WTC11 (cell line): Measurements from ENCODE around the gene FAM111A. TPM values are rescaled to one million over a fixed set of nuclear protein-coding genes. Genes with fewer than 3 reads are reported as not detected.

Experiments used
- CREM ChIP-seq: sonication (generic); formaldehyde crosslinking; IDR thresholded peaks from 2 replicates; pipeline ENCODE4 v1.8.1; 2022; ENCODE audit warnings: mild to moderate bottlenecking, missing genetic modification reagents, moderate library complexity
- IRF2 ChIP-seq: sonication (generic); formaldehyde crosslinking; IDR thresholded peaks from 2 replicates; pipeline ENCODE4 v1.8.0; 2022; ENCODE audit warnings: low read depth, missing genetic modification reagents, borderline replicate concordance
- JAZF1 ChIP-seq: fragments of 250-450 bp; sonication (Bioruptor Pico); IDR thresholded peaks from 2 replicates; pipeline ENCODE4 v1.9.0; 2021; ENCODE audit warnings: moderate library complexity, mild to moderate bottlenecking, inconsistent platforms
- MXD4 ChIP-seq: fragments of 250-450 bp; sonication (Bioruptor Pico); IDR thresholded peaks from 2 replicates; pipeline ENCODE4 v1.8.0; 2021; ENCODE audit warnings: mild to moderate bottlenecking, moderate library complexity, borderline replicate concordance
- NFATC4 ChIP-seq: fragments of 250-450 bp; sonication (Bioruptor Pico); IDR thresholded peaks from 2 replicates; pipeline ENCODE4 v1.9.0; 2021; ENCODE audit warnings: mild to moderate bottlenecking
- NR2C2 ChIP-seq: sonication (generic); formaldehyde crosslinking; IDR thresholded peaks from 2 replicates; pipeline ENCODE4 v1.8.0; 2022; ENCODE audit warnings: mild to moderate bottlenecking, missing genetic modification reagents
- SMAD4 ChIP-seq: sonication (generic); formaldehyde crosslinking; IDR thresholded peaks from 2 replicates; pipeline ENCODE4 v1.8.0; 2022; ENCODE audit warnings: mild to moderate bottlenecking, missing genetic modification reagents
- TCF7 ChIP-seq: sonication (generic); formaldehyde crosslinking; IDR thresholded peaks from 2 replicates; pipeline ENCODE4 v1.8.0; 2022; ENCODE audit warnings: mild to moderate bottlenecking, low read depth, missing genetic modification reagents, moderate library complexity
- TEAD4 ChIP-seq: sonication (generic); formaldehyde crosslinking; IDR thresholded peaks from 2 replicates; pipeline ENCODE4 v1.8.0; 2022; ENCODE audit warnings: mild to moderate bottlenecking, missing genetic modification reagents
- TP53 ChIP-seq: sonication (generic); formaldehyde crosslinking; IDR thresholded peaks from 2 replicates; pipeline ENCODE4 v1.8.1; 2023; ENCODE audit warnings: mild to moderate bottlenecking, missing genetic modification reagents
- ZBTB21 ChIP-seq: sonication (generic); formaldehyde crosslinking; IDR thresholded peaks from 2 replicates; pipeline ENCODE4 v1.8.1; 2023; ENCODE audit warnings: mild to moderate bottlenecking, missing genetic modification reagents, borderline replicate concordance
- ZNF121 ChIP-seq: sonication (generic); formaldehyde crosslinking; IDR thresholded peaks from 2 replicates; pipeline ENCODE4 v1.8.0; 2023; ENCODE audit warnings: missing genetic modification reagents
- ZNF138 ChIP-seq: sonication (generic); formaldehyde crosslinking; conservative IDR thresholded peaks from 2 replicates; pipeline ENCODE4 v1.8.1; 2022; ENCODE audit warnings: mild to moderate bottlenecking, moderate library complexity, missing genetic modification reagents
- ZNF396 ChIP-seq: fragments of 250-450 bp; sonication (Bioruptor Pico); IDR thresholded peaks from 2 replicates; pipeline ENCODE4 v1.8.0; 2021; ENCODE audit warnings: mild to moderate bottlenecking, moderate library complexity, borderline replicate concordance
- ZNF423 ChIP-seq: fragments of 250-450 bp; sonication (Bioruptor Pico); IDR thresholded peaks from 2 replicates; pipeline ENCODE4 v2.1.2; 2022; ENCODE audit warnings: mild to moderate bottlenecking, moderate library complexity
- total RNA-seq: library from RNA; stranded (reverse); gene quantifications from 3 replicates; pipeline ENCODE4 v1.2.3, GENCODE V29; 2021
- TF ChIP-seq, protein P1 (sequence below): sonication (generic); formaldehyde crosslinking; IDR thresholded peaks from 2 replicates; pipeline ENCODE4 v1.8.1; 2022; ENCODE audit warnings: low read depth, mild to moderate bottlenecking, moderate library complexity, missing genetic modification reagents, borderline replicate concordance
- TF ChIP-seq, protein P2 (sequence below): fragments of 250-450 bp; sonication (Bioruptor Pico); conservative IDR thresholded peaks from 2 replicates; pipeline ENCODE4 v1.9.0; 2021; ENCODE audit warnings: mild to moderate bottlenecking
- TF ChIP-seq, protein P3 (sequence below): sonication (generic); formaldehyde crosslinking; IDR thresholded peaks from 2 replicates; pipeline ENCODE4 v1.8.1; 2023; ENCODE audit warnings: mild to moderate bottlenecking, missing genetic modification reagents, moderate library complexity
- TF ChIP-seq, protein P4 (sequence below): fragments of 250-450 bp; sonication (Bioruptor Pico); IDR thresholded peaks from 2 replicates; pipeline ENCODE4 v1.9.0; 2021; ENCODE audit warnings: mild to moderate bottlenecking
- TF ChIP-seq, protein P5 (sequence below): fragments of 250-450 bp; sonication (Bioruptor Pico); IDR thresholded peaks from 2 replicates; pipeline ENCODE4 v1.9.0; 2021; ENCODE audit warnings: mild to moderate bottlenecking, borderline replicate concordance
- TF ChIP-seq, protein P6 (sequence below): sonication (generic); formaldehyde crosslinking; IDR thresholded peaks from 2 replicates; pipeline ENCODE4 v1.8.0; 2023; ENCODE audit warnings: mild to moderate bottlenecking, missing genetic modification reagents
- TF ChIP-seq, protein P7 (sequence below): sonication (generic); formaldehyde crosslinking; IDR thresholded peaks from 2 replicates; pipeline ENCODE4 v1.8.0; 2022; ENCODE audit warnings: mild to moderate bottlenecking, missing genetic modification reagents
- TF ChIP-seq, protein P8 (sequence below): sonication (generic); formaldehyde crosslinking; IDR thresholded peaks from 2 replicates; pipeline ENCODE4 v1.8.1; 2022; ENCODE audit warnings: low read depth, missing genetic modification reagents, borderline replicate concordance

Gene FAM111A
- total RNA-seq, 1 experiment from 2014 or later, result 18.8 TPM

DNA sequence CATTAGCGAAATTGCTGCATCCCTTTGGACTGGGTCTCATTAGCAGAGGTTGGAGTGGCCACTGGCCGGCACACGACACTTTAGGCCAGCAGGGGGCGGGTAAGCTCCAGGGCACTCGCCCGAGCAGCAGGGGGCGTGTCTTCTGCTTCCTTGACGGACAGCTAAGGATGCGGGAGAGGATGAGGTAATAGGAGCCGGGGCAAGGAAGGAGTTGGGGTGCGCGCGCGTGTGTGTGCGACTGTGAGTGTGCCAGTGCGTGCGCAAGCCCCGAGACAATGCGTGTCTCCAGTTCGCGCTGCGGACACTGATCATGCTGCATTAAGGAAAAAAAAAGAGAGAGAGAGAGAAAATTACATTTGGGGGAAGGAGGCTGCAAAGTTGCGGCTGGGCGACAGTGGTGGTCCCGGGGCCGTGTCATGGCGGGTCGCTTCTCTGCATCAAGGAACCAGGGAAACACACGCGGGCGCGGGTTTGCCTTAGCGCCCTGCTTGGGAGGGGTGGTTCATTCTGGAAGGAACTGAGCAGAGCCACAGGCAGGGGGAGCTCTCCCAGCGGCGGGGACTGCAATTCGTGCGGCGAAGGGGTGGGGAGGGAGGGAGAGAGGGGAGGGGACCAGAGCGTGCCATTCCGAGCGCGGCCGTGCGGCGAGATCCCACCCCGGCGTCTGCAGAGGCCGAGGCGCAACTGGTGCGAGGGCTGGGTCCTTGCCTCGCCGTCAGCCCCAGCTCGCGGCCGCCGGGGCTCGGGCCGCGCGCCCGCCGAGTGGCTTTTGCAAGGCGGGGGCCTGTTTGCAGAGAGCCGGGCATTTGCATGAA lies 29.1 kb downstream of the FAM111A start, which contains the start of gene DTX4 (continued):
- TF ChIP-seq, protein P1, sequence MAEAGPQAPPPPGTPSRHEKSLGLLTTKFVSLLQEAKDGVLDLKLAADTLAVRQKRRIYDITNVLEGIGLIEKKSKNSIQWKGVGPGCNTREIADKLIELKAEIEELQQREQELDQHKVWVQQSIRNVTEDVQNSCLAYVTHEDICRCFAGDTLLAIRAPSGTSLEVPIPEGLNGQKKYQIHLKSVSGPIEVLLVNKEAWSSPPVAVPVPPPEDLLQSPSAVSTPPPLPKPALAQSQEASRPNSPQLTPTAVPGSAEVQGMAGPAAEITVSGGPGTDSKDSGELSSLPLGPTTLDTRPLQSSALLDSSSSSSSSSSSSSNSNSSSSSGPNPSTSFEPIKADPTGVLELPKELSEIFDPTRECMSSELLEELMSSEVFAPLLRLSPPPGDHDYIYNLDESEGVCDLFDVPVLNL (CRISPR knock-in tag), result no peak
- TF ChIP-seq SMAD4 (CRISPR knock-in tag) (no peak), NR2C2 (CRISPR knock-in tag) (no peak), MXD4 (CRISPR knock-in tag) (no peak), ZNF121 (CRISPR knock-in tag) (peak; percentile 78), ZNF423 (no peak), ZBTB21 (CRISPR knock-in tag) (0 out of 2 replicates have a peak, but pooled peaks have one; percentile 38), ZNF138 (no peak), TP53 (CRISPR knock-in tag) (0 out of 2 replicates have a peak, but pooled peaks have one; percentile 32), CREM (CRISPR knock-in tag) (no peak), TCF7 (peak; percentile 62; the same call in 1 of the 2 replicates), ZNF396 (CRISPR knock-in tag) (no peak), NFATC4 (CRISPR knock-in tag) (no peak), TEAD4 (no peak), JAZF1 (CRISPR knock-in tag) (no peak), IRF2 (CRISPR knock-in tag) (no peak)
- TF ChIP-seq, protein P2, sequence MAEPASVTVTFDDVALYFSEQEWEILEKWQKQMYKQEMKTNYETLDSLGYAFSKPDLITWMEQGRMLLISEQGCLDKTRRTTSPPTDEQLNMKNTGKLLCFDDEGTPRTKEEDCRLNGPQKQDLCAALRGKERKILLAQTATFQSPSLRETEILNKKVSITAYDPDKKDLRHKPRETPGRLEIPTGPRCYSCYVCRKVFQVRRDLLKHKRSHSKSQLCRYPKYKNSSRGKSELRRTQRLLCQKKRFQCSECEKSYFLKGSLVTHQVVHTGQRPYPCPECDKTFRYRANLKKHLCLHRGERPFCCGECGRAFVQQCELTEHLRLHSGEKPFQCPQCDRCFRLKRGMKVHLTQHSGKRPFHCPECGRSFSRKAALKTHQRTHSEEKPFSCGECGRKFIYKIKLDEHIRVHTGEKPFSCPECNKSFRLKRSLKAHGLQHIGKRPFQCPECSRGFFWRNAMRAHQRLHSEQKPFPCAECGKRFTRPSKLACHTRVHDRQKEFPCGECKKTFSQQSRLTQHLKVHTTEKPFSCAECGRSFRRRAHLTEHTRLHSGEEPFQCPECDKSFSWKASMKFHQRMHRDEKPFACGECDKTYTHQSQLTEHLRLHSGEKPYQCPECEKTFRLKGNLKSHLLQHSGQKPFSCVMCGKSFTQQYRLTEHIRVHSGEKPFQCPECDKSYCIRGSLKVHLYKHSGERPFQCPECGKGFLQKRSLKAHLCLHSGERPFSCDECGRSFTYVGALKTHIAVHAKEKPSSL (CRISPR knock-in tag), result no peak
- TF ChIP-seq, protein P3, sequence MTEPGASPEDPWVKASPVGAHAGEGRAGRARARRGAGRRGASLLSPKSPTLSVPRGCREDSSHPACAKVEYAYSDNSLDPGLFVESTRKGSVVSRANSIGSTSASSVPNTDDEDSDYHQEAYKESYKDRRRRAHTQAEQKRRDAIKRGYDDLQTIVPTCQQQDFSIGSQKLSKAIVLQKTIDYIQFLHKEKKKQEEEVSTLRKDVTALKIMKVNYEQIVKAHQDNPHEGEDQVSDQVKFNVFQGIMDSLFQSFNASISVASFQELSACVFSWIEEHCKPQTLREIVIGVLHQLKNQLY (CRISPR knock-in tag), result no peak
- TF ChIP-seq, protein P4, sequence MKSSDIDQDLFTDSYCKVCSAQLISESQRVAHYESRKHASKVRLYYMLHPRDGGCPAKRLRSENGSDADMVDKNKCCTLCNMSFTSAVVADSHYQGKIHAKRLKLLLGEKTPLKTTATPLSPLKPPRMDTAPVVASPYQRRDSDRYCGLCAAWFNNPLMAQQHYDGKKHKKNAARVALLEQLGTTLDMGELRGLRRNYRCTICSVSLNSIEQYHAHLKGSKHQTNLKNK (CRISPR knock-in tag), result no peak
- TF ChIP-seq, protein P5, sequence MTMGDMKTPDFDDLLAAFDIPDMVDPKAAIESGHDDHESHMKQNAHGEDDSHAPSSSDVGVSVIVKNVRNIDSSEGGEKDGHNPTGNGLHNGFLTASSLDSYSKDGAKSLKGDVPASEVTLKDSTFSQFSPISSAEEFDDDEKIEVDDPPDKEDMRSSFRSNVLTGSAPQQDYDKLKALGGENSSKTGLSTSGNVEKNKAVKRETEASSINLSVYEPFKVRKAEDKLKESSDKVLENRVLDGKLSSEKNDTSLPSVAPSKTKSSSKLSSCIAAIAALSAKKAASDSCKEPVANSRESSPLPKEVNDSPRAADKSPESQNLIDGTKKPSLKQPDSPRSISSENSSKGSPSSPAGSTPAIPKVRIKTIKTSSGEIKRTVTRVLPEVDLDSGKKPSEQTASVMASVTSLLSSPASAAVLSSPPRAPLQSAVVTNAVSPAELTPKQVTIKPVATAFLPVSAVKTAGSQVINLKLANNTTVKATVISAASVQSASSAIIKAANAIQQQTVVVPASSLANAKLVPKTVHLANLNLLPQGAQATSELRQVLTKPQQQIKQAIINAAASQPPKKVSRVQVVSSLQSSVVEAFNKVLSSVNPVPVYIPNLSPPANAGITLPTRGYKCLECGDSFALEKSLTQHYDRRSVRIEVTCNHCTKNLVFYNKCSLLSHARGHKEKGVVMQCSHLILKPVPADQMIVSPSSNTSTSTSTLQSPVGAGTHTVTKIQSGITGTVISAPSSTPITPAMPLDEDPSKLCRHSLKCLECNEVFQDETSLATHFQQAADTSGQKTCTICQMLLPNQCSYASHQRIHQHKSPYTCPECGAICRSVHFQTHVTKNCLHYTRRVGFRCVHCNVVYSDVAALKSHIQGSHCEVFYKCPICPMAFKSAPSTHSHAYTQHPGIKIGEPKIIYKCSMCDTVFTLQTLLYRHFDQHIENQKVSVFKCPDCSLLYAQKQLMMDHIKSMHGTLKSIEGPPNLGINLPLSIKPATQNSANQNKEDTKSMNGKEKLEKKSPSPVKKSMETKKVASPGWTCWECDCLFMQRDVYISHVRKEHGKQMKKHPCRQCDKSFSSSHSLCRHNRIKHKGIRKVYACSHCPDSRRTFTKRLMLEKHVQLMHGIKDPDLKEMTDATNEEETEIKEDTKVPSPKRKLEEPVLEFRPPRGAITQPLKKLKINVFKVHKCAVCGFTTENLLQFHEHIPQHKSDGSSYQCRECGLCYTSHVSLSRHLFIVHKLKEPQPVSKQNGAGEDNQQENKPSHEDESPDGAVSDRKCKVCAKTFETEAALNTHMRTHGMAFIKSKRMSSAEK (CRISPR knock-in tag), result no peak
- TF ChIP-seq, protein P6, sequence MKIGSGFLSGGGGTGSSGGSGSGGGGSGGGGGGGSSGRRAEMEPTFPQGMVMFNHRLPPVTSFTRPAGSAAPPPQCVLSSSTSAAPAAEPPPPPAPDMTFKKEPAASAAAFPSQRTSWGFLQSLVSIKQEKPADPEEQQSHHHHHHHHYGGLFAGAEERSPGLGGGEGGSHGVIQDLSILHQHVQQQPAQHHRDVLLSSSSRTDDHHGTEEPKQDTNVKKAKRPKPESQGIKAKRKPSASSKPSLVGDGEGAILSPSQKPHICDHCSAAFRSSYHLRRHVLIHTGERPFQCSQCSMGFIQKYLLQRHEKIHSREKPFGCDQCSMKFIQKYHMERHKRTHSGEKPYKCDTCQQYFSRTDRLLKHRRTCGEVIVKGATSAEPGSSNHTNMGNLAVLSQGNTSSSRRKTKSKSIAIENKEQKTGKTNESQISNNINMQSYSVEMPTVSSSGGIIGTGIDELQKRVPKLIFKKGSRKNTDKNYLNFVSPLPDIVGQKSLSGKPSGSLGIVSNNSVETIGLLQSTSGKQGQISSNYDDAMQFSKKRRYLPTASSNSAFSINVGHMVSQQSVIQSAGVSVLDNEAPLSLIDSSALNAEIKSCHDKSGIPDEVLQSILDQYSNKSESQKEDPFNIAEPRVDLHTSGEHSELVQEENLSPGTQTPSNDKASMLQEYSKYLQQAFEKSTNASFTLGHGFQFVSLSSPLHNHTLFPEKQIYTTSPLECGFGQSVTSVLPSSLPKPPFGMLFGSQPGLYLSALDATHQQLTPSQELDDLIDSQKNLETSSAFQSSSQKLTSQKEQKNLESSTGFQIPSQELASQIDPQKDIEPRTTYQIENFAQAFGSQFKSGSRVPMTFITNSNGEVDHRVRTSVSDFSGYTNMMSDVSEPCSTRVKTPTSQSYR (CRISPR knock-in tag), result no peak
- TF ChIP-seq, protein P7, sequence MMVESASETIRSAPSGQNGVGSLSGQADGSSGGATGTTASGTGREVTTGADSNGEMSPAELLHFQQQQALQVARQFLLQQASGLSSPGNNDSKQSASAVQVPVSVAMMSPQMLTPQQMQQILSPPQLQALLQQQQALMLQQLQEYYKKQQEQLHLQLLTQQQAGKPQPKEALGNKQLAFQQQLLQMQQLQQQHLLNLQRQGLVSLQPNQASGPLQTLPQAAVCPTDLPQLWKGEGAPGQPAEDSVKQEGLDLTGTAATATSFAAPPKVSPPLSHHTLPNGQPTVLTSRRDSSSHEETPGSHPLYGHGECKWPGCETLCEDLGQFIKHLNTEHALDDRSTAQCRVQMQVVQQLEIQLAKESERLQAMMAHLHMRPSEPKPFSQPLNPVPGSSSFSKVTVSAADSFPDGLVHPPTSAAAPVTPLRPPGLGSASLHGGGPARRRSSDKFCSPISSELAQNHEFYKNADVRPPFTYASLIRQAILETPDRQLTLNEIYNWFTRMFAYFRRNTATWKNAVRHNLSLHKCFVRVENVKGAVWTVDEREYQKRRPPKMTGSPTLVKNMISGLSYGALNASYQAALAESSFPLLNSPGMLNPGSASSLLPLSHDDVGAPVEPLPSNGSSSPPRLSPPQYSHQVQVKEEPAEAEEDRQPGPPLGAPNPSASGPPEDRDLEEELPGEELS (CRISPR knock-in tag), result peak; percentile 67; the same call in 1 of the 2 replicates
- TF ChIP-seq, protein P8, sequence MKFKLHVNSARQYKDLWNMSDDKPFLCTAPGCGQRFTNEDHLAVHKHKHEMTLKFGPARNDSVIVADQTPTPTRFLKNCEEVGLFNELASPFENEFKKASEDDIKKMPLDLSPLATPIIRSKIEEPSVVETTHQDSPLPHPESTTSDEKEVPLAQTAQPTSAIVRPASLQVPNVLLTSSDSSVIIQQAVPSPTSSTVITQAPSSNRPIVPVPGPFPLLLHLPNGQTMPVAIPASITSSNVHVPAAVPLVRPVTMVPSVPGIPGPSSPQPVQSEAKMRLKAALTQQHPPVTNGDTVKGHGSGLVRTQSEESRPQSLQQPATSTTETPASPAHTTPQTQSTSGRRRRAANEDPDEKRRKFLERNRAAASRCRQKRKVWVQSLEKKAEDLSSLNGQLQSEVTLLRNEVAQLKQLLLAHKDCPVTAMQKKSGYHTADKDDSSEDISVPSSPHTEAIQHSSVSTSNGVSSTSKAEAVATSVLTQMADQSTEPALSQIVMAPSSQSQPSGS (CRISPR knock-in tag), result no peak
